MM.1S (cell line): ENCODE data around the gene SBSN.

ENCODE experiments used
- DNase-seq: peaks from one replicate; pipeline ENCODE4 v3.0.0-alpha.2; 2015
- H2AFZ ChIP-seq: fragments of 300-600 bp; sonication (generic); 2 replicates; pipeline ENCODE4 v1.6.0; 2016; ENCODE audit warnings: antibody characterized with exemption, low read length
- H3F3A ChIP-seq: fragments of 300-600 bp; sonication (generic); 2 replicates; pipeline ENCODE4 v1.6.1; 2016; ENCODE audit warnings: mild to moderate bottlenecking, antibody characterized with exemption, low read length, moderate library complexity, mixed read lengths; ENCODE audit not compliant: insufficient read depth
- H3K27ac ChIP-seq: fragments of 300-600 bp; sonication (generic); 2 replicates; pipeline ENCODE4 v1.5.1; 2016; ENCODE audit warnings: mild to moderate bottlenecking, low read length
- H3K27me3 ChIP-seq: fragments of 300-600 bp; sonication (generic); replicated peaks from 2 replicates; pipeline ENCODE4 v1.6.0; 2016; ENCODE audit warnings: low read length; ENCODE audit not compliant: insufficient read depth
- H3K36me3 ChIP-seq: fragments of 300-600 bp; sonication (generic); replicated peaks from 2 replicates; pipeline ENCODE4 v1.6.1; 2016; ENCODE audit warnings: mild to moderate bottlenecking, low read length, mixed read lengths; ENCODE audit not compliant: insufficient read depth
- H3K4me1 ChIP-seq: fragments of 300-600 bp; sonication (generic); 2 replicates; pipeline ENCODE4 v1.6.1; 2016; ENCODE audit warnings: low read length, mixed read lengths
- H3K4me2 ChIP-seq: fragments of 300-600 bp; sonication (generic); 2 replicates; pipeline ENCODE4 v1.6.0; 2016; ENCODE audit warnings: low read depth, low read length
- H3K4me3 ChIP-seq: fragments of 300-600 bp; sonication (generic); 2 replicates; pipeline ENCODE4 v1.5.1; 2016; ENCODE audit warnings: low read length, mixed read lengths
- H3K79me2 ChIP-seq: fragments of 300-600 bp; sonication (generic); 2 replicates; pipeline ENCODE4 v1.6.1; 2016; ENCODE audit warnings: mixed run types, low read length, mixed read lengths
- H3K9ac ChIP-seq: fragments of 300-600 bp; sonication (generic); 2 replicates; pipeline ENCODE4 v1.6.1; 2016; ENCODE audit warnings: low read length, mixed read lengths
- H3K9me2 ChIP-seq: fragments of 300-600 bp; sonication (generic); replicated peaks from 2 replicates; pipeline ENCODE4 v1.6.1; 2016; ENCODE audit warnings: mild to moderate bottlenecking, low read length, mixed read lengths; ENCODE audit not compliant: insufficient read depth
- H3K9me3 ChIP-seq: fragments of 300-600 bp; sonication (generic); replicated peaks from 2 replicates; pipeline ENCODE4 v1.6.1; 2016; ENCODE audit warnings: mild to moderate bottlenecking, low read length, mixed read lengths; ENCODE audit not compliant: insufficient read depth
- H4K20me1 ChIP-seq: fragments of 300-600 bp; sonication (generic); 2 replicates; pipeline ENCODE4 v1.6.1; 2016; ENCODE audit warnings: mild to moderate bottlenecking, low read length, moderate library complexity, mixed read lengths; ENCODE audit not compliant: insufficient read depth
- EZH2 ChIP-seq: fragments of 300-600 bp; sonication (generic); optimal IDR thresholded peaks from 2 replicates; pipeline ENCODE3; 2017; ENCODE audit warnings: low read depth, mild to moderate bottlenecking, antibody characterized with exemption, low read length, mixed read lengths
- EZH2phosphoT487 ChIP-seq: fragments of 300-600 bp; sonication (generic); IDR thresholded peaks from 2 replicates; pipeline ENCODE4 v1.6.1; 2018; ENCODE audit warnings: antibody characterized with exemption, low read length
- TF ChIP-seq, protein P1 (sequence below): fragments of 300-600 bp; sonication (generic); IDR thresholded peaks from 2 replicates; pipeline ENCODE4 v1.5.1; 2016; ENCODE audit warnings: antibody characterized with exemption, low read length, mixed read lengths

The SBSN gene

DNA sequence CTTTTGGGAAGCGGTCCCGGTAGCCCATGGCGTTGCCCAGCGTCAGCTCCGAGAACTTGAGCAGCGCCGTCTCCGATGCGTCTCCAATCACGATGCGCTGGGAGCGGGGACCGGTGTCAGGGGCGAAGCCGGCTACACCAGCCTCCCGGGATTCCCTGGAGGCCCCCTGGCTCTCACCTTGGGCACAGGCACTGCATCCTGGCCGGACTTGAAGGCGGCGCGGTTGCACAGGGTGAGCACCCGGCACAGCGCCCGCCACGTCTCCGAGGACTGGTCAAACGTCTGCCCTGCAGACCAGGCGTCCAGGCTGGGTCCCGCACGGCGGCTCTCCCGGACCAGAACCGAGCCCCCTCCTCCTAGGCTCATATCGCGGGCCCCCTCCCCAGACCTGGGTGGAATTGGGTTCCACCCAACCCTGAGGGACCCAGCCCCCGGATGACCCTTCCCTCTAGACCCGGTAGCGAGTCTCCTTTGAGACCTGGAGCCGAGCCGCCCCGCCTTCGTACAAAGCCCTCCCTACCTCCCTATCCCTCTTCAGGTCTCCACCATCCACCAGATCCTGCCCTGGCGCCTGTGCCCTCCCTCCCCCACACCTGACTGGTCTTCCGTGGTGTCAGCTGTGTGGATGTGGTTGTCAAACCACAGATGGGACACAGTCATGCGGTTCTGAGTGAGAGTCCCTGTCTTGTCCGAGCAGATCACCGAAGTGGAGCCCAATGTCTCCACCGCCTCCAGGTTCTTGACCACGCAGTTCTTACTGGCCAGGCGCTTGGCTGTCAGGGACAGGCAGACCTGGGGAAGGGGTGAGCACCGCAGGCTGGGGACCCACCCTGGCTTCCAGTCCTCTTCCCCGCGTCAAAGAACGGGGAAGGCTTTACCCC lies 30.5 kb upstream of the SBSN start:
- H2AFZ ChIP-seq, result no peak overlapping the region
- H3K4me3 ChIP-seq, result no peak overlapping the region
- H3K9me3 ChIP-seq, result no peaks in the 10 kb centered on the region
- DNase-seq, result no peak
- H3K27ac ChIP-seq, result no peak overlapping the region
- no peaks in the 10 kb centered on the region for H4K20me1 ChIP-seq
- H3F3A ChIP-seq, result no peaks in the 10 kb centered on the region
- TF ChIP-seq EZH2, result no peak
- TF ChIP-seq, protein P1, sequence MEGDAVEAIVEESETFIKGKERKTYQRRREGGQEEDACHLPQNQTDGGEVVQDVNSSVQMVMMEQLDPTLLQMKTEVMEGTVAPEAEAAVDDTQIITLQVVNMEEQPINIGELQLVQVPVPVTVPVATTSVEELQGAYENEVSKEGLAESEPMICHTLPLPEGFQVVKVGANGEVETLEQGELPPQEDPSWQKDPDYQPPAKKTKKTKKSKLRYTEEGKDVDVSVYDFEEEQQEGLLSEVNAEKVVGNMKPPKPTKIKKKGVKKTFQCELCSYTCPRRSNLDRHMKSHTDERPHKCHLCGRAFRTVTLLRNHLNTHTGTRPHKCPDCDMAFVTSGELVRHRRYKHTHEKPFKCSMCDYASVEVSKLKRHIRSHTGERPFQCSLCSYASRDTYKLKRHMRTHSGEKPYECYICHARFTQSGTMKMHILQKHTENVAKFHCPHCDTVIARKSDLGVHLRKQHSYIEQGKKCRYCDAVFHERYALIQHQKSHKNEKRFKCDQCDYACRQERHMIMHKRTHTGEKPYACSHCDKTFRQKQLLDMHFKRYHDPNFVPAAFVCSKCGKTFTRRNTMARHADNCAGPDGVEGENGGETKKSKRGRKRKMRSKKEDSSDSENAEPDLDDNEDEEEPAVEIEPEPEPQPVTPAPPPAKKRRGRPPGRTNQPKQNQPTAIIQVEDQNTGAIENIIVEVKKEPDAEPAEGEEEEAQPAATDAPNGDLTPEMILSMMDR, result no peak
- H3K79me2 ChIP-seq, result no peaks in the 10 kb centered on the region
- no peaks in the 10 kb centered on the region for H3K9me2 ChIP-seq
- no peak overlapping the region for H3K4me2 ChIP-seq
- H3K9ac ChIP-seq, result no peak overlapping the region
- peaks cover 89% of the 10 kb centered on the region for H3K27me3 ChIP-seq
- no peaks in the 10 kb centered on the region for H3K4me1 ChIP-seq
- no peaks in the 10 kb centered on the region for H3K36me3 ChIP-seq

DNA sequence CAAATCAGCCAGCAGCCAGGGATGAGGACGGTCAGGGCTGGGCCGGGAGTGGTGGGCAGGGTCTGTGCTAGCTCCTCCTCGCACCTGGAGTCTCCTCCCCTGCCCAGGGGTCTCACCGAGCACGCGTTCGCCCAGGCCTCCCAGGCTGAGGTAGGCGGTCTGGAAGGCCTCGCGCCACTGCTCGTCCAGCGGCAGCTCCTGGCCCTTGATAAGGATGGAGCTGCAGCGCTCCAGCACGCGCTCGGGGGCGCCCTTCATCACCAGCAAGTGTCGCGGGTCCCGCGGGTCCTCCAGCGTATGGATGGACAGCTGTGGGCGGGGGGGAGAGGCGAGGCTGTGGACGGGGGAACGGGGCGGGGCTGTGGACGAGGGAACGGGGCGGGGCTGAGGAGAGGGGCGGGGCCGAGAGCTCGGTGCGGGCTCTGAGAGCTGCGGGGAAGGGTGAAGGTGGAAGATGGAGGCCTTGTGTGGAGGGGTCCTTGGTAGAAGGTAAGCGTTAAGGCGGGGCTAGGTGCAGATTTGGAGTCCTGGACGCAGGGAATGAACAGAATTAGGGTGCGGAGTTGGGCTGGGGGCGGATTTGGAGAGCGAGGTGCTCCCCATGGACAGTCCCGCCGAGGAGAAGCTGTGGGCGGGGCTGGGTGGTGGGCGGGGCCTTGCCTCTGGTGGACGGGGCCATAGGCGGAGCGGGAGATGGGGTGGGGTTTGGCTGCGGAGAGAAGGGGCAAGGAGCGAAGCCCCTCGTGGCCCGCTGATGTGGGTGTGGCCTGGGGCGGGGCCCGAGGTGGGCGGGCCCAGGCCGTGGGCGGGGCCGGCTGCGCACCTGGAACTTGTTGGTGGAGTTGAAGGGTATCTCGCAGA lies 29.7 kb upstream of the SBSN start:
- no peak for DNase-seq
- no peaks in the 10 kb centered on the region for H3K36me3 ChIP-seq
- H3F3A ChIP-seq, result no peaks in the 10 kb centered on the region
- no peaks in the 10 kb centered on the region for H4K20me1 ChIP-seq
- TF ChIP-seq EZH2phosphoT487 (no peak), EZH2 (no peak)
- TF ChIP-seq, protein P1, result no peak
- H3K79me2 ChIP-seq, result no peaks in the 10 kb centered on the region
- no peak overlapping the region for H3K4me3 ChIP-seq
- H3K4me1 ChIP-seq, result no peaks in the 10 kb centered on the region
- peaks cover 89% of the 10 kb centered on the region for H3K27me3 ChIP-seq
- no peak overlapping the region for H2AFZ ChIP-seq
- no peaks in the 10 kb centered on the region for H3K9me3 ChIP-seq
- no peak overlapping the region for H3K27ac ChIP-seq
- H3K9ac ChIP-seq, result no peak overlapping the region
- peak overlapping the region; percentile 18; the same call in 1 of the 2 replicates for H3K4me2 ChIP-seq
- no peaks in the 10 kb centered on the region for H3K9me2 ChIP-seq

DNA sequence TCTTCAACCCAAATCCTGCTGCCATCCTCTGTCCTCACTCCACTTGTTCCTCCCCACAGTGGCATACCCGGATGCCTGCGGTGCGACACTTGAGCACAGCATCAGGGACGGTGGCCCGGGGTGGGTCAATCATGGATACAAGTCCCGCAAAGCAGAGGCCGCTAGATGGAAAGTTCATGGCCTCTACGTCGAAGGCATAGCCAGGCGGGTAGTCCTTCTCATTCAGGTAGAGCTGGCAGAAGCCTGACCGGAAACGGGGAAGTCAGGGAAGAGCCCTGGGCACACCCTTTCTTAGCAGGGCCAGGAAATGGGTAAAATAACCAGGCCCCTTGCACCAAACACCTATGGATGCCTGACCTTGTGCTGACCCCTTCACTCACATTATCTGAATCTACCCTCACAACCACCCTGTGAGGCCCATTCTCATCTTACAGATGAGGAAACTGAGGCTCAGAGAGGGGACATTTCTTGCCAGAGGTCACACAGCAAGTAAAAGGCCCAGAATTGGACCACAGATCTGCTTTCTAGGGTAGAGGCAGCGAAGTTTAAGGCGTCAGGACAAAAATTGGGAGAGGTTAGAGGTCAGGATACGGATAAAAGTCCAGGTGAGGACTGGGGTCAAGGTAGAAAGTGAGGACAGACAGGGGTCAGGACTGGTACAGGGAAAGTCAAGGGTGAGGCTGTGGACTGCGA lies 28.9 kb upstream of the SBSN start:
- no peaks in the 10 kb centered on the region for H3K36me3 ChIP-seq
- no peak overlapping the region for H2AFZ ChIP-seq
- H3K9me2 ChIP-seq, result no peaks in the 10 kb centered on the region
- H3K9ac ChIP-seq, result no peak overlapping the region
- H3K27ac ChIP-seq, result no peak overlapping the region
- H3F3A ChIP-seq, result no peaks in the 10 kb centered on the region
- no peak for DNase-seq
- TF ChIP-seq EZH2 (no peak), EZH2phosphoT487 (no peak)
- TF ChIP-seq, protein P1, result no peak
- no peaks in the 10 kb centered on the region for H4K20me1 ChIP-seq
- H3K79me2 ChIP-seq, result no peaks in the 10 kb centered on the region
- no peaks in the 10 kb centered on the region for H3K9me3 ChIP-seq
- H3K4me3 ChIP-seq, result no peak overlapping the region
- H3K4me1 ChIP-seq, result no peaks in the 10 kb centered on the region
- peaks cover 82% of the 10 kb centered on the region for H3K27me3 ChIP-seq
- H3K4me2 ChIP-seq, result no peak overlapping the region
